Measurements from ENCODE around the gene CCDC186. TPM values are rescaled to one million over a fixed set of nuclear protein-coding genes. Genes with fewer than 3 reads are reported as not detected.

CCDC186 gene
- total and polyA plus RNA-seq, 9 donors = 4.4 to 31.2 (median 17.4) TPM

- Histone ChIP-seq H3K27ac (no peak overlapping the region), H3K9me3 (no peaks in the 10 kb centered on the region), H3K4me1 (ENCODE audit: insufficient read depth) (no peaks in the 10 kb centered on the region), H3K36me3 (no peaks in the 10 kb centered on the region), H3K27me3 (no peaks in the 10 kb centered on the region), H3K4me3 (no peak overlapping the region)
- TF ChIP-seq POLR2A (IDR thresholded peaks at IDR 0.05) = no peak
- no peak for TF ChIP-seq EP300 (IDR thresholded peaks at IDR 0.05)
- TF ChIP-seq CTCF (IDR thresholded peaks at IDR 0.05) = no peak
- intact Hi-C loops (cut with DNase I) = no loop called here
- WGBS, 3 donors = 51 to 66% (median 62%) methylated on average over 2 of the region's 2 CpGs
- no peak for DNase-seq
These were observed 56.3 kb downstream of the CCDC186 start for GRCh38 chr10:114117728-114118127.

DNA sequence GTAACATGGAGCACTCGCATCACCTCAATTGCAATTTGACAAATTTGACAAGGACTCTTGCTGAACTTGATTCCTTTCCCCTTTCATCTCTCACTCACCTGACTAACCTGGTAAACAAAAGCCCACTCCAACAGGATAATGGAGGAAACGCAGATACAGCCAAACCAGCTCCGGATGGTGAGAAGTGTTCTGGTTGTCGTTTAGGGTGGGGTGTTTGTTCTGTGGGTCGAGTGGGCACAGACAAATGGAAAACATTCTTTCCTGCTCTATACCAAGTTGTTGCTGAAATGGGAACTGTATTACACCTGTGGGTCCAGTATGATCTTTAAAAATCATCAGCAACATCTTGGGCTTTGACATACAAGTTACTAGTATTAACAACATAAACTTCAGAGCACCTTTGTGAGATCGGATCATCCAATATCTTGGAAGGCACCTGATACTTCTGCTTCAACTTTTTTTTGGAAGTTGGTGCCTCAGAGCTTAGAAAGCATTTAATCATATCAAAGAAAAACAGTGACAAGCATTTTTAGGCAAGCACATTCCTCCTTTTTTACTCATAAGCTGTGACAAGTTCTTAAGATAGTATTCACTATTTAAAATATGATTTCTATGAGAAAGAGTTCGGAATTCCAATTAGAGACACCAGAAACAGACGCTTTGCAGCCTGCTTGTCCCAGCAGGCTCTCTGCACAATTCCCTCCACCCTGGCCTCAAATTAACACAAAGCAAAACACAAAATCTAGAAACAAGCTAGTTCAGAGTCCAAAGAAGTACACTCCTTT lies 58.1 kb downstream of the CCDC186 start:
- H3K27me3 ChIP-seq = no peaks in the 10 kb centered on the region
- no peaks in the 10 kb centered on the region for H3K4me1 ChIP-seq (ENCODE audit: insufficient read depth)
- H3K9me3 ChIP-seq = no peaks in the 10 kb centered on the region
- intact Hi-C loops (cut with DNase I) = no loop called here
- H3K27ac ChIP-seq = no peak overlapping the region
- H3K4me3 ChIP-seq = no peak overlapping the region
- no peak for DNase-seq
- 57 to 63% (median 58%) methylated on average over 8 of the region's 8 CpGs for WGBS, 3 donors
- TF ChIP-seq CTCF (IDR thresholded peaks at IDR 0.05) (no peak), POLR2A (IDR thresholded peaks at IDR 0.05) (no peak), EP300 (IDR thresholded peaks at IDR 0.05) (no peak)
- no peaks in the 10 kb centered on the region for H3K36me3 ChIP-seq

GRCh38 chr10:114110174-114110972 lies 63.6 kb downstream of the CCDC186 start:
- no peaks in the 10 kb centered on the region for H3K36me3 ChIP-seq
- no peak overlapping the region for H3K4me3 ChIP-seq
- 80 to 81% (median 81%) methylated on average over 5 of the region's 5 CpGs for WGBS, 3 donors
- no peak for DNase-seq
- no peaks in the 10 kb centered on the region for H3K9me3 ChIP-seq
- intact Hi-C loops (cut with DNase I) = no loop called here
- TF ChIP-seq EP300 (IDR thresholded peaks at IDR 0.05) (no peak), CTCF (IDR thresholded peaks at IDR 0.05) (no peak), POLR2A (IDR thresholded peaks at IDR 0.05) (no peak)
- H3K4me1 ChIP-seq (ENCODE audit: insufficient read depth) = no peaks in the 10 kb centered on the region
- H3K27ac ChIP-seq = no peak overlapping the region
- H3K27me3 ChIP-seq = no peaks in the 10 kb centered on the region

DNA sequence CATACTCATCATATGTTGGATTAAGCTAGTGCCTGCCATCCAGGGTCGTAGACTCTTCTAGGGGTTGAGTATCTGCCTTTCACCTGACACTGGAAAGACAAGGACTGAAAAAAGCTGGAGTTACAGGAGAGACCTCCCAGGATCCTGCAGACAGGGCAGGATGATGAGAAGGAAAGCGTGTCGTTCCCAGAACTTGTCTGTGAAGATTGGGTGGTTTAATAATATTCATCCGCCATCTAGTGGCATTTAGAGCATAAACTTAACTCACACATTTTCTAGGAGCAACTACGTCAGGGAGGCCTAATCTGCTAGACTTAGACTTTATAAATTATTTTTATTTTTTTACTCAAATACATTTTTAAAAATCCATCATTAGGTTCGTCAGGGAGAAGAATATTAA lies 70.7 kb downstream of the CCDC186 start:
- Histone ChIP-seq H3K27ac (no peak overlapping the region), H3K27me3 (no peaks in the 10 kb centered on the region), H3K4me3 (no peak overlapping the region), H3K4me1 (ENCODE audit: insufficient read depth) (peaks cover 1% of the 10 kb centered on the region), H3K36me3 (no peaks in the 10 kb centered on the region), H3K9me3 (no peaks in the 10 kb centered on the region)
- intact Hi-C loops (cut with DNase I) = loop anchor here (5.0 to 10.0 kb wide), 3 partner anchors 301 to 398 kb away; no protein-coding TSS in a partner anchor
- DNase-seq = no peak
- TF ChIP-seq CTCF (IDR thresholded peaks at IDR 0.05) (peak in 2 of 3 donors; percentile 17 to 52), POLR2A (IDR thresholded peaks at IDR 0.05) (no peak)
- WGBS, 3 donors = 7 to 11% (median 10%) methylated on average over 6 of the region's 6 CpGs
